Measurements from ENCODE around the gene CEPT1.

Gene CEPT1

DNA sequence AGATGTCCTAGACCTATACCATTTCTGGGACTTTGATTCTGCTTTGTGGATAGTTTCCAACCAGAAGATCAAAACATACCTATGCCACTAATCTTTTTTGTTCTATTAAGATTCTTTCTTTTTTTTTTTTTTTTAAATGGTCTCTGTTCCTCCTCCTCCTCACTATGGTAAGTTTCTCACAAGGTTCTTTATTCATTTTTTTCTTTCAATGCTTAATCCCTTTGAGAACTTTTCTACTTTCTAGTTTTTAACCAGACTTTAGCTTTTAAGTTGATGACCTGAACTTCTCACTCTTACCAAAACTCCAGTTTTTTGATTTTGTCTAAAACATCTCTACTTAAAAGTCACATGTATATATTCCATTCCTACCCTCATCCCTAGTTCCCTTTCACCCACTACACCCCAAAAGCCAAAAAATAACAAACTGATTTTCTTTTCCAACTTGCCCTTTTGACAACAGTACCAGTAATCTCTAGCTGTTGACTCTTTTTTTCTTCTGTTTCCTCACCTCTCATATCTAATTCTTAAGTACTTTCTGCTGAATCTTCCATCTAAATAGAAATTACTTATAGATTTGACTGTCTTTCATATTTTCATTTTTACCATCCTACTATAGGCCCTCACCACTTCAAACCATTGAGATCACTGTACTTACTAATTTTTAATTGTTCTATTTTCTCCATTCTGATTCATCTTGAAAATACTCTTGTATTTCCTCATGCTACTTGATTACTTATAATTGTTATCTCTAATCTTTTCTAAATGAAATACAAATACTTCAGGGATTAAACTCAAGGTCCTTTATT lies 6.1 kb downstream of the CEPT1 start:
- in situ Hi-C loops (cut with MboI; ENCODE audit: low sequenced_read_pairs) = no loop called here

DNA sequence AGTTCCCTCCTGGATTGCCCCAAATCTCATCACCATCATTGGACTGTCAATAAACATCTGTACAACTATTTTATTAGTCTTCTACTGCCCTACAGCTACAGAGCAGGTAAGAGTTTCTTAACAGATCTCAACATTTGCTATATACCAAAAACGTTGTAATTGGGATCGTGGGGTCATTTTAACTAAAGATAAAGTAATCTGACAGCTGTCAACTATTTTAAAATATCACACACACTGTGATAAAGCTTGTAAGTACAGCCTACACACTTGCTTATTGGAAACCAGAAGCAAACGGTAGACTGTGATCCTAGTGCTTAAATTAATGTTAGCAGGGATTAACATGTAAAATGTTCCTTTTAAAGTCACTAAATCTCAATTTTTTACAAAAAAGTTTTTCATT lies 7.9 kb downstream of the CEPT1 start:
- in situ Hi-C loops (cut with MboI; ENCODE audit: low sequenced_read_pairs) = no loop called here

DNA sequence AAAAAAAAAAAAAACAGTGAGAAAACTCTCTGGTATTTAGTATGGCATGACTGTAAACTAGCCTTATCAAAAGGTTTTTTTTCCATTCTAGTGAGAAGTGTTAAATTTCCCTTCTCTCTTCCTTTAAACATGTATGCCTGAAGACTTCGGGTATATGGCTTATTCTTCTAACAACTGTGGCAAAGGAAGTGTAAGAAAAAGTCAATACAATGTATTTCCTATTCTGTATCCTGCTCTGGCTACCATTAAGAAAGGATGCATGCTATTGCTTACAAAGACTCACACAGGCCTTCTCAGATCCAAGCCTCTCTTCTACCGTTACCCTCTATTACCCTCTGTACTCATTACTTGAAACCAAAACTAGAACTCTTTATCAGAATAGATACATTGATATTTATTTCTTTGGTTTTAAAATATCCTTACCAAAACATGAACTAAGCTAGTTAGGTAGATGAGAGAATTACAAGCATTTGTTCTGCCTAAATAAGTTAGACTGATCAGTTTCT lies 8.4 kb downstream of the CEPT1 start:
- in situ Hi-C loops (cut with MboI; ENCODE audit: low sequenced_read_pairs) = no loop called here

DNA sequence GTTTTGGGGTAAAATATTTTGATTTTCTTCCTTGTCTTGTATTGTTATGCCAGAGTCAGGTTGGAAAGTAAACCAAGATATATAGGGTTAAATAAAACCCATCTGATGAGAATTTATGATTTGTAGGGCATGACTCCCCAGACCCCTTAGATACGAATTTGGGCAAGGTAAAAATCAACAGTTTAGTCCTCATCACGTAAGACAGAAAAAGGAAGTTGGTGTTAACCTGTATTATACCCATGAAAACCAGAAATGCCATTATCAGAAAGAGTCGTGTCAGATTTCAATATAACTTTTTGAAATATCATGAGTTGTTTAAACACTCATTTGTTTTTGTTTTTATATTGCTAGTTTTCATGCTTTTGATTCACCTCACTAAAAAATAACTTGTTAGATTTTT lies 11.8 kb downstream of the CEPT1 start:
- in situ Hi-C loops (cut with MboI; ENCODE audit: low sequenced_read_pairs) = no loop called here

DNA sequence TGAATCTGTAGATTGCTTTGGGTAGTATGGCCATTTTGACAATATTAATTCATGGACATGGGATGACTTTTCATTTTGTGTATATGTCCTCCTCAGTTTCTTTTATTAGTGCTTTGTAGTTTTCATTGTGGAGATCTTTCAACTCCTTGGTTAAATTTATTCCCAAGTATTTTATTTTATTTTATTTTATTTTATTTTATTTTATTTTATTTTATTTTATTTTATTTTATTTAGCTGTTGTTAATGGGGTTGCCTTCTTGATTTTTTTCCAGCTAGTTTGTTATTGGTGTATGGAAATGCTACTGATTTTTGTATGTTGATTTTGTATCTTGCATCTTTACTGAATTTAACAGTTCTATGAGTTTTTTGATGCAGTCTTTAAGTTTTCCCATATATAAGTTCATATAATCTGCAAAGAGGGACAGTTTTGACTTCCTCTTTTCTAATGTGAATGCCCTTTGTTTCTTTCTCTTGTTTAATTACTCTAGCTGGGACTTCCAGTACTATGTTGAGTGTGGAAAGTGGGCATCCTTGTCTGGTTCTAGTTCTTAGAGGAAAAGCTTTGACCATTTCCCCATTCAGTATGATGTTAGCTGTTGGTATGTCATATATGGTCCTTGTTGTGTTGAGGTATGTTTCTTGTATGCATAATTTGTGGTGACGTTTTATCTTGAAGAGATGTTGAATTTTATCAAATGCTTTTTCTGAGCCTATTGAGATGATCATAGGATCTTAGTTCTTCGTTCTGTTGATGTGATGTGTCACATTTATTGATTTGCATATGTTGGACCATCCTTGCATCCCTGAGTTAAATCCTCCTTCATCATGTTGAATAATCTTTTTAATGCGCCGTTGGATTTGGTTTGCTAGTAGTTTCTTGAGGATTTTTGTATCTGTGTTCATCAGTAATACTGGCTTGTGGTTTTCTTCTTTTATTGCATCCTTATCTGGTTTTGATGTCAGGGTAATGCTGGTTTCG lies 14.3 kb downstream of the CEPT1 start:
- in situ Hi-C loops (cut with MboI; ENCODE audit: low sequenced_read_pairs) = no loop called here

DNA sequence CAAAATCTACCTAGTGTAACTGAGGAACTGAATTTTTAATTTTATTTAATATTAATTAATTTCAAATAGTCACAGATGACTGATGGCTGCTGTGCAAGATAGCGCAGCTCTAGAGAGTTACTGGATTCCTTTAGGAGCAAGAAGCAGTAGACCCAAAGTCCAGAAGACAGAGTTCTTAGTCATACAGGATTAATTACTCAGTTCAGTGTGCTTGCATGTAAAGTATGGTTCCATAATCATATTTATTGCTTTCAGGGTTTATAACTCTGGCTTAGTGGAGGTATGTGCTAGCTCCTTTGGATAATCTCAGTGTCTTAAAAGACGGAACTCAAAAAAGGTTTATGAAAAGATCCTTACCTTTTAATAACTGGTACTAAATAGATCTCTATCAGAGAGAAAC lies 17.4 kb downstream of the CEPT1 start:
- in situ Hi-C loops (cut with MboI; ENCODE audit: low sequenced_read_pairs) = no loop called here

DNA sequence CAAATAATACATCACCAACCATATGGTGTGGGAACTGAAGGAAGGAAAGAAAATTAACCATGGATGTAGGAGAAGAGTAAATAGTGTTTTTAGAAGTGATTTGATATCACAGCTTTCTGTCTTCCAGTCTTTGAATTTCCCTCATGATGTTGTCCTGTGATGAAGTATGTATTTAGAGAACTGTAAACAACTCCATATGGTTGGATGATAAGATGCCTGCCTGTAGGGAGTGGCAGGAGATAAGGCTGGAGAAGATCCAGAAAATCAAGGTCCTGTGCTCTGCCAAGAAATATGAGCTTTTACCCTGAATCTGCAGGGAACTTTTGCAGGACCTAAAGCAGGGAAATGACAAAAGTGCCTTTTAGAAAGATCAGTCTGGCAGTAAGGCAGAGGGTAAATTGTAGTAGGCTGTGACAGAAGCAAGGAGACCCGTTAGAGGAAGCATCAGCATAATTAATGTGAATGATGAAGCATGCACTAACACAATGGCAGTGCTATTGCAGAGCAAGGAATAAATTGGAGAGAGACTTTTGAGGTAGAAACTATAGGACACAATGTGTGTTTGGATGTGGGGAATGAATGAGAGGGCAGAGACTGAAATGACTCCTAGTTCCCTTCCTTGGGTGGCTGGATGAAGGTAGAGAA lies 21.9 kb downstream of the CEPT1 start:
- in situ Hi-C loops (cut with MboI; ENCODE audit: low sequenced_read_pairs) = no loop called here

DNA sequence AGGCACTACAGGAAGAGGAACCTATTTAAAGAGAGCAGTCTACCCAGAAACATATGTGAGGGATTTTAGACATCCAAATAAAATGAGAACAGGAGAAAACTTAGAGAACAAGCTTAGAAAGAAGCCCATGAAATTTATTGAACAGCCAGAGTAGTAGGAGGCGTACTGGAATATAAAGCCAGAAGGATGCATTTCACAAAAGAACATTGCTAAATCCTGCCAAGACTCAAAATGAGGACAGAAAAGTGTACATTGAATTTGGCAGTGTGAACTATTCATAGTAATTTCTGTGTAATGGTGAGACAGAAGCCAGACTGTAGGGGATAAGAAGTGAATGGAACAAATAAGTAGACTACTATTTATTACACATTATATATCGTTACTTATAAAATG lies 22.5 kb downstream of the CEPT1 start:
- in situ Hi-C loops (cut with MboI; ENCODE audit: low sequenced_read_pairs) = no loop called here

DNA sequence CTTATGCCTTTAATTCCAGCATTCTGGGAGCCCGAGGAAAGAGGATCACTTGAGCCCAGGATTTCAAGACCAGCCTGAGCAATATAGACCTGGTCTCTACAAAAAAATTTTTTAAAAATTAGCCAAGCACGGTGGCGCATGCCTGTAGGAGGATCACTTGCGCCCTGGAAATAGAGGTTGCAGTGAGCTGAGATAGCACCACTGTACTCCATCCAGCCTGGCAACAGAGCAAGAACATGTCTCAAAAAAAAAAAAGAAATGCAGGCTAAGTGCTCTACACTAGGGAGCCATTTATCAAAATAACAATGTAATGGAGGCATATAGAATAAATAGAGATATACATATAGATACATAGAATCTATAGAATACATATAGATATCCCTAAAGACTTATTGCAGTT lies 23.3 kb downstream of the CEPT1 start:
- in situ Hi-C loops (cut with MboI; ENCODE audit: low sequenced_read_pairs) = no loop called here

DNA sequence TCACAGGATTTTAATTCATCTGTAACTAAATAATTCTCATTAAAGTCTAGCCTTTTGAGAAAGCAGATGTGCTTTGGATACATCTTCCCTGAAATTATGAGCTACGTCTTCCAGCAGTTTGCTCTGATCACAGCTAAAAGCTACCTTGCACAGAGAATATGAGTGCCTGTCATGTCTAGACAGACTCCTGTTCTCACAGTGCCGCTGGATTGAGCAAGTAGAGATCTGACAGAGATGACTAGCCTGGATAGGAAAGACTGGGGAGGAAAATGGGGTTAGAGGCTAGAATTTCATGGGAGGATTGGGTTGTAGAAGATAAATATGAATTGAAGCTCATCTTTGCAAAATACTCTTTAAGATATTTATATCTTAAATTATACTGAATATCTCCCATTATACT lies 24.1 kb downstream of the CEPT1 start:
- in situ Hi-C loops (cut with MboI; ENCODE audit: low sequenced_read_pairs) = no loop called here

DNA sequence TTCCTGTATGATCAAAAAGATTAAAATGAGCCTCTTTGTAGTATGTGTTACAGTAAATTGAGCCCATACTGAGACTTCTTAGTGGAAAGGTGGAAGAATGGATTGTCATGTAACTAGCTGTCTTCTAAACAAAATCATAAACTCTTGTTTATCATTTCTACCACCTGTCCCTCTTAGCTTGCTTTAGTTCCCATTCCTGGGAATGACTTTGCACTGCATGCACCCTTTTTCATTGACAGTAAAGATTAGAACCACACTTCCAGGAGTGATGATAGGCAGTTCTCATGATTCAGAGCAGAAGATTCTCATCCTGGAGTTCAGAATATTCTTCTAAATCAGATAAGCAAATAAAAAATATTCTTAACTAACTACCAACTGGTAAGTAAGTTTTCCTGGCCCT lies 32.4 kb downstream of the CEPT1 start:
- in situ Hi-C loops (cut with MboI; ENCODE audit: low sequenced_read_pairs) = no loop called here

DNA sequence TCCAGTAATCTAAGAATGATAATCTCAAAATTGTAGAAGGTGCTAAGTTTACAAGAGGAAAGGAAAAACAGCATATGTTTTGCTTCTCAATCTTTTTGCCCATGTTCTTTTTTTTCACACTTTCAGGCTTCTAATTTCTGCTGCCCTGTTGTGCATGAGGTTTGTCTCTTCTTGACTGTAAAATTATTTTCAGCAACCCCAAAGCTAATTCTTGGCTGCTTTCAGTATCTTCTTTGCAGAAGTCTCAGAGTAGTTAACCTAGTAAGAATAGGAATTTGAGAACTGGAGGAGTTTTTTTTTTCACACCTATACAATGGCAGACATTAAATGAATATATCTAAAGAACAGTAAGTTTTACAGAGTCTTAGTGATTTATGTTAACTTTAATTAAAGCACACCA lies 34.0 kb downstream of the CEPT1 start:
- in situ Hi-C loops (cut with MboI; ENCODE audit: low sequenced_read_pairs) = no loop called here

DNA sequence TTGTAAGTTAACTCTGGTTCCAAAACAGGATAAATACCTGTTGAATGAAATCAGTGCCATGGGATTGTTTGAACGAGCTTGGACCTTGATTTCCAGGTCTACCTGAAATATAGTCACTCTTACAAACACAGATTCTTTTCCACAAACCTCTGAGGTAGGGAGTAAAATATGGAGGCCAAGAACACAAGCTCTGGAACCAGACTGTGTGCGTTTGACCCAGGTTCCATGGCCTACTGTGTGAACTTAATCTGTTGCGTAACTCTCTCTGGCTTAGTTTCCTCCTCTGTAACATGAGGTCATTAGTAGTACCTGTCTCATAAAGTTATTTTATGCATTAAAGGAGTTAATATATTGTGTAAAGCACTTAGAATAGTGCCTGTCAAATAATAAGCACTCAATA lies 35.3 kb downstream of the CEPT1 start:
- in situ Hi-C loops (cut with MboI; ENCODE audit: low sequenced_read_pairs) = no loop called here

DNA sequence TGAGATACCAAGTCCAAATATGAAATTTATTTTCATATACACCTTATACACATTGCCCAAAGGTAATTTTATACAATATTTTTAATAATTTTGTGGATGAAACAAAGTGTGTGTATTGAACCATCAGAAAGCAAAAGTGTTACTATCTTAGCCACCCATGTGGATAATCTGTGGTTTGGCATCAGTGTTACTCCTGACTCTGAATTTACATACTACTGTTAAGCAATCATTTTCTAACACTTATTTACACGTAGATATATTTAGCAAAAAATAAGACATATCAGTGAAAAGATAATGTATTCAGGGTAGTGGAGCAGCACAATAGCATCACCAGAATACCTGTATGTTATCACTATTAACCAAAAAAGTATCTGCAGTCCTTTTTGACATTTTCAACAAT lies 36.7 kb downstream of the CEPT1 start:
- in situ Hi-C loops (cut with MboI; ENCODE audit: low sequenced_read_pairs) = no loop called here

DNA sequence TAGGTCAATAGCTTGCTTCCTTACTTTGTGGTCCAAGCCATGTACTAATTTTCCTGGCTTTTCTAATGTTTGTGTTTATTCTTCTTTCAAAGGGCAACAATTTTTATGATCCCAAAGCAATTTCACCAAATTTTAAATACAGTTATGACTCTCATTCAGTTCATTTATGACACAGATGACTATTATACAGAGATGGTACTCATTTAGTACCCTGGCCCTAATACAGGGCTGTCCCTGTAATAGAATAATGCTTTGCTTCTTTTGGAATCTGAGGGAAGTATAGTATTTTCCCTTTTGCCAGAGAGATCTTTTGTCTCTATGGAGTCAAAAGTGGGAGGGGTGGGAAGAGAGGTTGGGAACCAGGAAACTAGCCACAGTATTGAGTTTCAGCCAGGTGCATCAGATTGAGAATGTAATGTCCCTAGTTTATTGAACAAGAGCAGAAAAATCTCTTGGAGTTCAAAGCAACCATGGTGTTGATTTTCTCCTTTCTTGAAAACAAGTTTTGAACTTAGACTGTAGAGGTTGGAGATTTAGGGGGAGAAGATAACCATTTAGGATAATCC lies 40.0 kb downstream of the CEPT1 start:
- in situ Hi-C loops (cut with MboI; ENCODE audit: low sequenced_read_pairs) = no loop called here

DNA sequence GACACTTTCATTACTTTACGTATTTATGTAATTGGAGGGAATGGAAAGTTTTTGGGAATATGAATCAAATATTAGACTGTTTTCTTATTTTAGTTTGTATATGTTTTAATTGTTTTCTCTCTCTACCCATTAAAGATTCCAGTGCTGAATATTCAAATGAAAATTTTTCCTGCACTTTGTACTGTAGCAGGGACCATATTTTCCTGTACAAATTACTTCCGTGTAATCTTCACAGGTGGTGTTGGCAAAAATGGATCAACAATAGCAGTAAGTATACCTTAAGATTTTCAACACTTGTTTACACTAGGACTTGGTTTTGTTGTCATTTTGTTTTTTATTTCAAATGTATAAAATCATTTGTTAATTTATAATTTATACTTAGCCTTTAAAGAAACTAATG lies 42.0 kb downstream of the CEPT1 start:
- in situ Hi-C loops (cut with MboI; ENCODE audit: low sequenced_read_pairs) = no loop called here

DNA sequence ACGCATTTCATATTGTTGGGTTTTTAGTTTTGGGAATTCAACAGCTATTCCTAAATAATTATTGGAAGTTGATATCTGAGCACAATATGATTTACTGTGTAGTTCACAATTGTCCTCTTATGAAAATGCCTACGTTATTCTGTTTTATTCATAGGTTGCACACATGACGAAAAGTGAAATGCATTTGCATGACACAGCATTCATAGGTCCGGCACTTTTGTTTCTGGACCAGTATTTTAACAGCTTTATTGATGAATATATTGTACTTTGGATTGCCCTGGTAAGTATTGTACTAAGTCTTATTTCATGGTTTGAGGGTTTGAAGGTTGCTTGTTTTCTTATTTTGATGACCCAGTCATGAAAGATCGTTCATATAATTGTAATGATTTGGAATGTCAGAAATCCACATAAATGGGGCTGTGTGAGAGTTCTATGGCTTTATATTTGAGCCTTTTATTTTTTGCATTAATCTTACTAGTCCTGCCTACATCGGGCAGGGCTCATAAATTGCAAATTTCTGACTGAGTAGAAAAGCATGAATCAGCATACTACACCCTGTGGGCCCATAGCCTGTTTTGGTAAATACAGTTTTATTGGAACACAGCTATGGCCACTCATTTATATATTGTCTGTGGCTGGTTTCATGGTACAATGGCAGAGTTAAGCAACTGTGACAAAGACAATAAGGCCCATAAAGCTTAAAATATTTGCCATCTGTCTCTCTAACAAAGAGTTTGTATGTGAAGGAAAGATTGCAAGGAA lies 43.5 kb downstream of the CEPT1 start:
- in situ Hi-C loops (cut with MboI; ENCODE audit: low sequenced_read_pairs) = no loop called here

DNA sequence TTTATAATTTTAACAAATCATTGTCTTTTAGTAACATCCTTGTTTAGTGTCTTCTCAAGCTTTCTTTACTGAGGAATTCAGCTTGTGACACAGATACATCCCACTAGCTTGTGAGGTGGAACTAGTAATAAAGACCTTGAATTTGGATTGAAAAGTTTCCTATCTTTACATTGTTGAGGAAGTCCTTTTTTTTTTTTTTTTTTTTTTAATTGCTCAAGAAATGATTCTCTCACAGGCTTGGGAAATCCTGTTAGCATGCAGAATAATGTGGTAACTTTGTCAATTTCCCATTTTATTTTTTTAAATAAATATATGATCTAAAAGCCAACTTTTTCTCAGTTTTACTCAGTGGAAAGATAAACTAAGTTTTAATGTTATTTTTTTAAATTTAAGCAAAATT lies 44.6 kb downstream of the CEPT1 start:
- in situ Hi-C loops (cut with MboI; ENCODE audit: low sequenced_read_pairs) = no loop called here

DNA sequence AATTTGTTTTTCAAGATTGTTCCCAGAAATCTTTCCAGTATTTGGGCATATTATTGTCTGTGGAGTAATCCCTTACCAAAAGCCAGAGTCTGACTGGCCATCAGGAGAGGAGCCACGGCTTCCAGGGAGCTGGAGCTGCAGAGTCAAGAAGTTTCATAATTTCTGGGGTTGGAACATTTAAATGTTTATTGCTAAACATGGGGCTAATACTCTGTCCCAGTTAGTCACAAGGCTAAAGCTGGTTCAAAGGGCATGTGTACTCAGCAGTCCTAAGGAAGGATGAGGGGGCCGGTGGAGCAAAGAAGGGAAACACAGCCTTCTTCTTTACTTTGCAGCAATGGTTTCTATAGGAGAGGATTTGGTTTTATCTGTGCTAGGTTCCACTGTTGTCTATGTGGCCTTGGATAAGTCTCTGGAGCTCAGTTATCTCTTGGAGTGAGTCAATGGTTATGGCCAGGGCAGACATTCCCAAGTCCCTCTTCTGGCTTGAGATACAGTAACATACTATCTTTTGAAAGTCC lies 51.0 kb downstream of the CEPT1 start:
- in situ Hi-C loops (cut with MboI; ENCODE audit: low sequenced_read_pairs) = no loop called here

DNA sequence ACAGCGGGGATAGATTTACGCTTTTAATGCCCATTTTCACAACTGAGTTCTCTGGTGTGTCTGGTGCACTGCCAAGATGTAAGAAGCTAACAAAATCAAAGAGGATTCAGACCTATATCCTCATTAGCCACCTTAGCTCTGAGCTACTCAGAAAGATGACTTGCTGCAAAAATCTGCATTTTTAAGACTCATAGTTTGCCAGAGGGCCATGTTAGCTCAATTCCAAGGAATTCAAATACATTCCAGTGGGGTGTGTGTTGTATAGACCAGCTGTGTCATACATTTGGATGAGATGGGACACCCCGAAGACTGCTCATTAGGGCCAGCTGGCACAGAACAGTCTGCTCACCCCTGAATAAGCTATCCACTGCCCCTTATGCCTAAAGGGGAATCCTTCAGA lies 51.5 kb downstream of the CEPT1 start:
- in situ Hi-C loops (cut with MboI; ENCODE audit: low sequenced_read_pairs) = no loop called here
